Endometrial microvascular endothelial cells (primary cell): ENCODE data around the gene MATCAP1. TPM values are rescaled to one million over a fixed set of nuclear protein-coding genes. Genes with fewer than 3 reads are reported as not detected.

Experiments
- in situ Hi-C: cut with HindIII; loops from 2 replicates; pipeline ENCODE4 v1.10.0; 2017; ENCODE audit warnings: low sequenced_read_pairs, low pct_unique_long_range_greater_than_20kb; ENCODE audit errors: inconsistent ontology term
- total RNA-seq: library from RNA; depleted of rRNA; stranded (reverse); fragments of >200 nt; gene quantifications from one replicate; pipeline ENCODE4 v1.2.3, GENCODE V29; 2015; ENCODE audit errors: inconsistent ontology term

MATCAP1 gene
- total RNA-seq, 1 donor from 2014 or later = 5.6 TPM

DNA sequence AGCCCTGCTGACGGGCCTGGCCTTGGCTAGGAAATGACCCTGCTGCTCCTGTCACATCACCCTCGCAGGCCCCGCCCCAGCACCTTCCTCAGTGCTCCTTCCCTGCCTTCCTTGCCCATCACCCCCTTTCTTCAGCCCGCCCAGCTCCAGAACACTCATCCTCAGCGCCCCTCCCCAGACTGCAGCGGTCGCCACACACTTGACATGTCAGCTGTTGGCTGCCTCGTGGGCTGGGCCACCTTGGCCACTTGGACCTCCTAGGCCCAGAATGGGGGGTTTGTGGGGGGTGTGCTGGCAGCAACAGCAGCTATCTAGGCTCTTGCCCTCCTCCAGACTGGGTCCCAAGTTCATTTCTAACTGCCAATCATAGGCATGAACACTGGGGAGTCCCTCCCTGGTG, 25.8 kb upstream of the MATCAP1 start:
- in situ Hi-C loops = no loop called here

DNA sequence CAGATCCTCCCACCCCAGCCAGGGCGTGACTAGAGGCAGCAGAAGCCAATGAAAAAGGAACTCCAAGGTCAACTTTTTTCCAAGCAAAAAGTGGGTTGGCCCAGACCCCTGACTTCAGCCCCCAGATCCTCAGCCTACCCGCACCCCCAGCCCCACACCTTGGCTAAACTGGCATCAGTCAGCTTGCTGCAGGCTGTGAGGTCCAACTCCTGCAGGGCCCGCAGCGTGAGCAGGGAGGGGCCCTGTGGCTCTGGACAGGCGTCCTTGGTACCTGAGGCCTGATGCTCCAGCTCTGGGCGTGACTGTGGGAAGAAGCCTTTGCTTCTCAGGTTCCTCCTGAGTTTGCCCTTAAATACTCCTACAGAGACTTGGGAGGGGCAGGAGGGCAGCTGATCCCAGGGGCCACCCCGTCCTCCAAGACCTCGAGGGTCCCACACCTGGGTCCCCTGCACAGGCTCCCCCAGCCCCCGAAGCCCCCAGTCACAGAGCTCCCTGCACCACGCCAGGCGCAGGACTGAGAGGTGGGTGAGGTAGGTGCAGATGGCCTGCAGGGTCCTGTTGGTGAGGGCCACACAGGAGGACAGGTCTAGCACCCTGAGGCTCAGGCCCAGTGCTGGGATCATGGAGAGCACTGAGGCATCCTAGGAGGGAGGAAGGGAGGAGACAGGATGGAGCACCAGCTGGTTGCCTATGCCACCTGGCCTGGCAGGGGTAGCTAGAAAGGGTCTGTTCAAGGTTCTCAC, 24.6 kb upstream of the MATCAP1 start:
- in situ Hi-C loops = no loop called here

DNA sequence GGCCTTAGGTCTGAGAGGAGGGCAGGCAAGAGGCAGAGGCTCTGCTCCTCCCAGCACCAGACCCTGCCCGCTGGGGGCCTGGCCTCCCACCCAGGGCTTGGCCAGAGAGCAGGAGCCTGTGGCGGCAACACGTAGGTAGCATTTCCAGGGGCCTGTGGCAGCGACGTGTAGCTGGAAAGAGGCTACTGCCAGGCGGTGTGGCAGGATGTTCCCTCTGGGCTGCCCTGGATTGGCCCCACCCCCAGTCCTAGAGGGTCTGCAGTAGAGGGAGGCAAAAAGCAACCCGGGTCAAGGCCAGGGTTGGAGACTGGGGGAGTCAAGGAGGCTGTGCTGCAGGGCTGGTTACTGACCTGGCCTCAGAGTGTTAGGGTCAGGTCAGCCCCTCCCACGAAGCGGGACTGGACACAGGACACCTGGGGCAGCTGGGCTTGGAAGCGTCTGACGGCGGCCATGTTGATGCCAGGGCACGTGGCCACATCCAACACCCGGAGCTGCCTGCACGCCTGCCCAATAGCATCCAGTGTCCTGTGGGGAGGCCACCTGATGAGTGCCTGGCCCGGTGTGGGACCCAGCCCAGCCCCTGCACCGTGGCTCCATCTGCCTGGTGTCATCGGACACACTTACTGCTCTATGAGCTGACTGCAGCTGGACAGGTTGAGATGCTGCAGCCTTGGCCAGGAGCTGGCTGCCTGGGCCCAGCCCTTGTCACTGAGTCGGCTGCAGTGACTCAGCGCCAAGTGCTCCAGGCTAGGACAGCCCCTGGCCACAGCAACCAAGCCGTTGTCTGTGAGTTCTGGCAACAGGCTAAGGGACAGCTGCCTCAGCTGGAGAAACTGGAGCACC, 23.7 kb upstream of the MATCAP1 start:
- in situ Hi-C loops = no loop called here

DNA sequence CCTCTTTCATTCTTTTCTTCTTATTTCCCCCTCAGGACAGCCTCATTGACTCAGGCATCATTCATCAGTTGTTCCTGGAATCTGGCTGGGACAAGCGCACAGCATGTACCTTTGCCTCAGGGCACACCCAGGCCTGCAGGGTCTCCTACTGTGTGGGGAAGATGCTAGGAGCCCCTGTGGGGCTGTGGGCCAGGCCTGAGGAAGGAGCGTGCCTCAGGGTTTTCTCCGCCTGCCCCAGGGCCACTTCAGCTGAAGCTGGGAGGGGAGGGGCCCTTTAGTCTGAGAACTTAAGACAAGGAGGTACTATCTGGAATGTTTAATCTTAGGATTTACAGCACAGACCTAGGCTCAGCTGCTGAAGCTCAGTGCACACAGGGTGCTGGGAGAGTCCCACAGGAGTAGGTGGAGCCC, 23.1 kb upstream of the MATCAP1 start:
- in situ Hi-C loops = no loop called here

DNA sequence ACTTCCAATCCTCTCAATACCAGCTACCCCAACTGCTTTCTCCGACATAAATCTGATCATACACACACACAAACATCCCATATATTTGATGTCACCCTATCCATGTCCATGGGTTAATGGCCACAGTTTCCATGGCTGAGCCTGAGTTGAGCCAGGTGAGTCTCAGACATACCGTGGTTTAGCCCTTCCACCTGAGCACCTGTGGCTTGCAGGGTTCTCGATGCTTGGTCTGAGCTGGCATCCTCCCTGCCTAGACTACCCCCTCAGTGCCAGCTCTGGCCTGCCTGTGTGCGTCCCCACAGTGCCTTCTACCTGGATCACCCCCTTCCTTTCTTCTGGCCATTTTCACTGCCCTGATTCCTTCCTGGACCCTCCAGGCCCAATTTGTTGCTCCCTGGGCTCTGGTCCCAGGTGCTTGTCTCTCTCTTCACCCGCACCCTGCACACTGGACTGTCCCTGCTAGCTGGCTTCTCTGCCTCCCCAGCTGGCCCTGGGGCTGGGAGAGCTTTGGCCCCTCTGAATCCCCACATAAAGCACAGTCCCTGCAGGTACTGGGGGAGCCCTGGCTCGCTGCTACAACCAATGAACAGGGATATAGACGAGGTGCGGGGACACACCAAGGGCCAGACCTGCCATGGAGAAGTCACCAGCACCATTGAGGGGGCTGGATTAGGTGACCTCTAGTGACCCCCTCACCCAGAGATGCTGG, 22.5 kb upstream of the MATCAP1 start:
- in situ Hi-C loops = no loop called here

DNA sequence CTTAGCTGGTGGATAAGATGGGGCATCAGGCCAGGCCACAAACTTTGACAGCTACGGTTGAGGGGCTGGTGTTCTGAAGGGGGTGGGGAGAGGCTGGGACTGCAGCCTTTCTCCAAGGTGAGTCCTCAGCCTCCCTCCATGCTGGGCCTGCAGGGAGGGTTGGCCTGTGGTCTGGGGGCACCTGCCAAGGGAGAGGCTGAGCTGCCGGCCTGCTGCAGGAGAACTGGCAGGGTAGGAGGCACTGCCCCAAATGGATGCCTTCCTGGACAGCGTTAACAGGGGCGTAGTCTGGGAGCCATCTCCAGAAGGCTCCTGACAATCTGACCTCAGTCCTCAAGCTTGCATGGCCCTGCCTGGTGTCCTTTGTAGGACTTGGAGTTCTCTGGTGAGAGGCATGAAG, 20.3 kb upstream of the MATCAP1 start:
- in situ Hi-C loops = no loop called here

DNA sequence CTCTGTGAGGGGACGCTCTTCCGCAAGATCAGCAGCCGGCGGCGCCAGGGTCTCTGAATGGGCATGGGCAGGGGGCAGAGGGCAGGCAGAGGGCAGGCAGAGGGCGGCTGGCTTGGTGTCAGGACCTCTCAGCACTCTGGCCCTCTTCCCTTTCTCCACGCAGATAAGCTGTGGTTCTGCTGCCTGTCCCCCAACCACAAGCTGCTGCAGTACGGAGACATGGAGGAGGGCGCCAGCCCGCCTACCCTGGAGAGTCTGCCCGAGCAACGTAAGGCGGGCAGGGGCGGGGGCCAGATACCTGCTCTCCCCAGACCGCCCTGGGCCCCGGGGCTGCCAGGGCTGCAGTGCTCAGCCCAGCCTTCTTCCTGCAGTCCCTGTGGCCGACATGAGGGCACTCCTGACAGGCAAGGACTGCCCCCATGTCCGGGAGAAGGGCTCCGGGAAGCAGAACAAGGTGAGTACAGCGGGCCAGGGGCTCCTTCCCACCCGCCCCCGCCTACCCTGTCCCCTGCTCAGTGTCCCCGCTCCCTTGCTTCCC, 19.3 kb upstream of the MATCAP1 start:
- in situ Hi-C loops = no loop called here

DNA sequence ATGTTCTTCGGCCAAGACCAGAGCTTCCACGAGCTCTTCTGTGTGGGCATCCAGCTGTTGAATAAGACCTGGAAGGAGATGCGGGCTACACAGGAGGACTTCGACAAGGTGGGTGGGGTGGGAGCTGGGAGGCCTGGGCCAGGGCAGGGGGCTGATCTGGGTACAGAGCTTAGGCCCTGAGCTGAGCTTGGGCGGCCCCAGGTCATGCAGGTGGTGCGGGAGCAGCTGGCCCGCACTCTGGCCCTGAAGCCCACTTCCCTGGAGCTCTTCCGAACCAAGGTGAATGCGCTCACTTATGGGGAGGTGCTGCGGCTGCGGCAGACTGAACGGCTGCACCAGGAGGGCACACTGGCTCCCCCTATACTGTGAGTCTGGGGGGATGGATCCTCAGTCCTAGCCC, 18.7 kb upstream of the MATCAP1 start:
- in situ Hi-C loops = no loop called here

DNA sequence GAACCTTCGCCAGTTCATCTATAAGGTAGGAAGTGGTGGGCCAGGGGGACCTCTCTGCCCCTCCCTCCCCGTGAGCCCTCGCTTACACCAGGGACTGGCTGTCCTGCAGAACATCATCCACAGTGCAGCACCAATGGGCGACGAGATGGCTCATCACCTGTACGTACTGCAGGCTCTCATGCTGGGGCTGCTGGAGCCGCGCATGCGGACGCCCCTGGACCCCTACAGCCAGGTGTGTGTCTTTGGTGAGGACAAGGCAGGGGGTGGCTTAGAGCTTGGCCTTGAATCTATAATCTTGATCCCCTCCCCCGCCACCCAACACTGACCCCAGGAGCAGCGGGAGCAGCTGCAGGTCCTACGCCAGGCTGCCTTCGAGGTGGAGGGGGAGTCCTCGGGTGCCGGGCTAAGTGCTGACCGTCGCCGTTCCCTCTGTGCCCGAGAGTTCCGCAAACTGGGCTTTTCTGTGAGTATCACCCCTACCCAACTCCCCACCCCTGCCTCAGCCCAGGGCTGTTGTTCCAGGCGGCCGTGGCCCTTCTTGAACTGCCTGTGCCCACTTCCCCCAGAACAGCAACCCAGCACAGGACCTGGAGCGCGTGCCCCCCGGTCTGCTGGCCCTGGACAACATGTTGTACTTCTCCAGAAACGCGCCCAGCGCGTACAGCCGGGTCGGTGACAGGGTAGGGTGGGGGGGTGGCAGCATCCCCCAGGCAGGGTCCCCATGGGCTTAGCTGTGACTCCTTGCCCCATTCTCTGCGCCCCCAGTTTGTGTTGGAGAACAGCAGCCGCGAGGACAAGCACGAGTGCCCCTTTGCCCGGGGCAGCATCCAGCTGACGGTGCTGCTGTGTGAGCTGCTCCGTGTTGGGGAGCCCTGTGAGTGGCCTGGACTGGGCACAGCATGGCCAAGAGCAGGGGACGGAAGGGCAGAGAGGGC, 17.9 kb upstream of the MATCAP1 start:
- in situ Hi-C loops = no loop called here

DNA sequence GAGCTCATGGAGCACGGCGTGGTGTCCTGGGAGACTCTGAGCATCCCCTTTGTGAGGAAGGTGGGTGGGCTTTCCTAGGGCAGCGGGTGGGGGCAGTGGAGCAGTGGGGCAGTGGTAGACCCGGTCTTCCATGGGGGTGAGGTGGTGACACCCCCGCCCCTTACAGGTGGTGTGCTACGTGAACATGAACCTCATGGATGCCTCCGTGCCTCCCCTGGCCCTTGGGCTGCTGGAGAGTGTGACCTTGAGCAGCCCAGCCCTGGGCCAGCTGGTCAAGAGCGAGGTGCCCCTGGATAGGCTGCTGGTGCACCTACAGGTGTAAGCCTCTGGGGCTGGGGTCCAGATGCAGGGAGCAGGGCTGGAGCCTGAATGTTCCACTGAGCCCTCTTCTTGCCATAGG, 16.7 kb upstream of the MATCAP1 start:
- in situ Hi-C loops = no loop called here

DNA sequence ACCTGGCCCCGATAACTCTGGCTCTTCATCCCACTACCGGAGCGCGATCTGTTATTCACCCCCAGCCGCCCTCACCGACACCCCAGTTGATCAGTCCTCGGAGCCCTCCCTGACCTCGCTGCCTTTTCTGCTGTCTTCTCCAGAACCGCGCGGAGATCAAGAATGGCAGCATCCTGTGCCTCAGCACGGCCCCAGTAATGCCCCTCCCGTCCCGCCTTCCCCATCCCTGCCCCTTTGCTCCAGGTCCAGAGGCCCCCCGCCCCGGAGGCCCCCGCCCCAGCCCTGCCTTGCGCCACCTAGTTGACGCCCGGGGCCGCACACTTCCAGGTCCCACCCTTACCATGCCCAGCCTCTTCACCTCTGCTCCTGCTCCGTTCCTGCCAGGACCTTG, 16.0 kb upstream of the MATCAP1 start:
- in situ Hi-C loops = no loop called here

DNA sequence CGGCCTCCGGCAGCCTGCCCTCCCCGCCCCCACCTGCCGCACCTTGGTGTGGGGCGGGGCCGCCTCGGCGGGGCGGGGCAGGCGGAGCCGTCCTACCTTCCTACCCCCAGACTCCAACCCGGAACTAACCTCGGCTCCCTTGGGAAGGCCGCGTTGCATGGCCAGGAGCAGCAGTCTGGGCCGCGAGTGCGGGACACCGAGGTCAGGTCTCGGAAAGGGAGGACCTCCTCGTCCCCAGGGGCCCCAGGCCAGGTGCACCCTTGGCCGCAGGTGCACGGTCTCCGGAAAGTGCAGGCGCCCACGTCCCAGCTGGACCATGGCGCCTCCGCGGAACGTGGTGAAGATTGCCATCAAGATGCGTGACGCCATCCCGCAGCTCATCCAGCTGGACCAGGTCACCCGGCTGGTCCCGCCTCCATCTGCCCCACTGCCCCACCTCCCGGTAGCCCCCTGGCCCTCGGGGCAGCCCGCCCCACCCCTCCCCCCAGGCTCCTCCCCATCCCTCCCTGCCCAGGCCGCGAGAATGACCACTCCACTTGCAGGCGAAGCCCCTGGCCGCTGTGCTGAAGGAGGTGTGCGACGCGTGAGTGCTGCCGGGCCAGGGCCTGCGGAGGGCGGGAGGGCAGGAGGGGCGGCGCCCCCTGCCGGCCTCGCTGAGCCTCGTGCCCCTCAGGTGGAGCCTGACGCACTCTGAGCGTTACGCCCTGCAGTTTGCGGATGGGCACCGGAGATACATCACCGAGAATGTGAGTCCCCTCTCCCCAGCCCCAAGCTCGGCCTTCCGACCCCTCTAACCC, 15.4 kb upstream of the MATCAP1 start, which contains the start of gene ELMO3:
Gene ELMO3 (plus strand): TSS at position 121 of the 797 bp plus-strand sequence. CDS start 196 bp downstream, at position 317.
- in situ Hi-C loops = no loop called here

DNA sequence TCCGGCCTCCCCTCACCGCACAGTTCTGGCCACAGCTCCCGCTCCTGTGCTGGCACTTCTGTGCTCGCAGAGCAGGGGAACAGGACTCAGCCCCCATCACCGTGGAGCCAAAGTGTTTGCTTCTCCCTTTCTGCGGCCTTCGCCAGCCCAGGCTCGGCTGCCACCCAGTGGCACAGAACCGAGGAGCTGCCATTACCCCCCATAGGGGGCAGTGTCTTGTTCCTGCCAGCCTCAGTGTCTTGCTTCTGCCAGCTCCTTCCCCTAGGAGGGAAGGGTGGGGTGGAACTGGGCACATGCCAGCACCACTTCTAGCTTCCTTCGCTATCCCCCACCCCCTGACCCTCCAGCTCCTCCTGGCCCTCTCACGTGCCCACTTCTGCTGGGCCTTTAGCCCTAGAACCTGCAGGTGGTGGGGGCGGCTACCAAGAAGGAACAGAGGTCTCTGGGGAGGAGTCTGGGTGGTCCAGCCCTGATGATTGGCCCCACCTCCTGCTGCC, 14.5 kb upstream of the MATCAP1 start:
- in situ Hi-C loops = no loop called here

DNA sequence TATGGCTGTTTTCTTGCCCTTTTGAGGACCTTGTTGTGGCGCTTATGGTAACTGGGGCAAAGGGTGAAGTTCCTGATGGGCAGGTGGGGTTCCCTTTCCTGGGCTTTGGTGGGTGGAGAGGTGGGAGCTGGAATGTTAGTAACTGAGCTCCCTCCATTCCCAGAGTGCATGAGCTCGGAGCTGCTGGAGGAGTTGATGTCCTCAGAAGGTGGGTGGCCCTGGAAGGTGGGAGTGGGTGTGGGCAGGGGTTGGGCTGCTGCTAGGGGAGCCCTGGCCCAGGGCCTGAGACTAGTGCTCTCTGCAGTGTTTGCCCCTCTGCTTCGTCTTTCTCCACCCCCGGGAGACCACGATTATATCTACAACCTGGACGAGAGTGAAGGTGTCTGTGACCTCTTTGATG, 13.9 kb upstream of the MATCAP1 start:
- in situ Hi-C loops = no loop called here

DNA sequence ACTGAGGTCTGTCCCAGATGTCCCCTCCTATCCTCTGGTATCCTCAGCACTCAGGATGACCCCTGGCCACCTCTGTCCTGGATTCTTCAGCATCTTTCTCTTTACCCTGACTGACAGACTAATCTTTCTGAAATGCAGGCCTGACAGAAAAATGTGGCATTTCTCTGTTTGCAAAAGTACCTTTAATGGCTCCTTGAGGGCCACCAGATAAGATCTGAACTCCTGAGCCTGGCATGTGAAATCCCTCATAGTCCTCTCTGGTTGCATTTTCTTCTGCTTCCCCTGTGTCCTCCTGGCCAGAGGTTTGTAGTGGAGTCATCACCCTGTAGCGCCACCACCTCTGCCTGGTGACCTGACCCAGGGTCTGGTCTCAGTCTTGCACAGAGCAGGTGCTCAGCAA, 13.1 kb upstream of the MATCAP1 start:
- in situ Hi-C loops = no loop called here

DNA sequence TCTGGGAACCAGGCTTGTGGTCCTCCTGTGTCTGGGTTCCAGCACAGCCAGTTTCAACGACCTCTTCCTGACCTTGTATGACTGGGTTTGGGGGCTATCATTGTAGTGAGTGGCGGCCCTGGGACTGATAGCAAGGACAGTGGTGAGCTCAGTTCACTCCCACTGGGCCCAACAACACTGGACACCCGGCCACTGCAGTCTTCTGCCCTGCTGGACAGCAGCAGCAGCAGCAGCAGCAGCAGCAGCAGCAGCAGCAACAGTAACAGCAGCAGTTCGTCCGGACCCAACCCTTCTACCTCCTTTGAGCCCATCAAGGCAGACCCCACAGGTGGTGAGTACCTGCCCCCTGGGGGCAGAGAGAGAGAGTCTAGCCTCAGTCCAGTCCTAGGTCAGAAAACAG, 11.9 kb upstream of the MATCAP1 start:
- in situ Hi-C loops = no loop called here

DNA sequence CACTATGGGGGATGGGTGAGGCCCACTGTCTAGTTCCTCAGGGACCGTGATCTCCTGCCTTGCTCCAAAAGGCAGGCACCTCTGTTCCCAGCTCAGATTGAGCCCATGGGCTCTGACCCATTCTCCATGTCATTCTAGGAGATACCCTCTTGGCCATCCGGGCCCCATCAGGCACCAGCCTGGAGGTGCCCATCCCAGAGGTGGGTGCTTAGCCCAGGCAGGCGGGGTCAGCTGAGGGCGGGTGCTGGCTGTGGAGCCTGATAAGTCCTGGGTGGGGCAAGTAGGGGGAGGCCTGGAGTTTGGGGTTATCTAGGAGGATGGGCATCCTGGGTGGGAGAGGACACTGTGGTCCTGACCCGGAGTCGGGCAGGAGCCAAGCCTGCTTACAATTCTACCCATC, 10.5 kb upstream of the MATCAP1 start:
- in situ Hi-C loops = no loop called here
